HepG2 (cell line): Measurements from ENCODE around the gene ALDH3B1. TPM values are rescaled to one million over a fixed set of nuclear protein-coding genes. Genes with fewer than 3 reads are reported as not detected.

ENCODE experiments used
- AGO1 ChIP-seq: fragments of 200-400 bp; formaldehyde crosslinking; IDR thresholded peaks from 2 replicates; pipeline ENCODE4 v1.6.1; 2017; ENCODE audit warnings: mild to moderate bottlenecking, low read depth, low read length, moderate library complexity; ENCODE audit not compliant: poor library complexity, severe bottlenecking
- ATF1 ChIP-seq: IDR thresholded peaks from 2 replicates; pipeline ENCODE4 v1.6.1; 2016; ENCODE audit warnings: mild to moderate bottlenecking, control low read depth
- GATAD2A ChIP-seq: IDR thresholded peaks from 2 replicates; pipeline ENCODE4 v1.6.1; 2016
- HIC2 ChIP-seq: sonication (generic); formaldehyde crosslinking; IDR thresholded peaks from 2 replicates; pipeline ENCODE4 v1.9.0; 2022; ENCODE audit warnings: low read depth, missing genetic modification reagents
- IKZF1 ChIP-seq: fragments of 450-650 bp; IDR thresholded peaks from 2 replicates; pipeline ENCODE4 v1.7.1; 2016
- KDM1A ChIP-seq: IDR thresholded peaks from 2 replicates; pipeline ENCODE4 v1.6.1; 2016; ENCODE audit warnings: missing compliant biosample characterization
- MBD4 ChIP-seq: IDR thresholded peaks from 2 replicates; pipeline ENCODE4 v1.6.1; 2012; ENCODE audit warnings: low read length, inconsistent platforms, borderline replicate concordance
- MTA1 ChIP-seq: sonication (generic); formaldehyde crosslinking; IDR thresholded peaks from 2 replicates; pipeline ENCODE4 v1.4.0; 2020; ENCODE audit warnings: missing genetic modification reagents, mild to moderate bottlenecking, borderline replicate concordance
- NPAS2 ChIP-seq: sonication (generic); formaldehyde crosslinking; IDR thresholded peaks from 2 replicates; pipeline ENCODE4 v1.8.0; 2022; ENCODE audit warnings: mild to moderate bottlenecking, missing genetic modification reagents, borderline replicate concordance
- RARG ChIP-seq: sonication (generic); formaldehyde crosslinking; IDR thresholded peaks from 2 replicates; pipeline ENCODE4 v1.4.0; 2020; ENCODE audit warnings: low read depth, mild to moderate bottlenecking, missing genetic modification reagents
- REL ChIP-seq: sonication (generic); formaldehyde crosslinking; conservative IDR thresholded peaks from 2 replicates; pipeline ENCODE4 v1.8.0; 2022; ENCODE audit warnings: mild to moderate bottlenecking, missing genetic modification reagents, moderate library complexity
- SALL2 ChIP-seq: sonication (generic); formaldehyde crosslinking; IDR thresholded peaks from 2 replicates; pipeline ENCODE4 v1.8.1; 2023; ENCODE audit warnings: mild to moderate bottlenecking, missing genetic modification reagents, inconsistent platforms
- SRY ChIP-seq: sonication (generic); formaldehyde crosslinking; IDR thresholded peaks from 2 replicates; pipeline ENCODE4 v1.8.0; 2022; ENCODE audit warnings: mild to moderate bottlenecking, missing genetic modification reagents
- THAP8 ChIP-seq: sonication (generic); formaldehyde crosslinking; IDR thresholded peaks from 2 replicates; pipeline ENCODE4 v1.5.1; 2020; ENCODE audit warnings: missing genetic modification reagents, mild to moderate bottlenecking, borderline replicate concordance
- ZNF124 ChIP-seq: sonication (generic); formaldehyde crosslinking; IDR thresholded peaks from 2 replicates; pipeline ENCODE4 v1.4.0; 2020; ENCODE audit warnings: missing genetic modification reagents
- ZNF180 ChIP-seq: sonication (generic); formaldehyde crosslinking; IDR thresholded peaks from 2 replicates; pipeline ENCODE4 v1.4.0; 2020; ENCODE audit warnings: low read depth, missing genetic modification reagents, borderline replicate concordance
- ZNF230 ChIP-seq: sonication (generic); formaldehyde crosslinking; IDR thresholded peaks from 2 replicates; pipeline ENCODE4 v1.4.0; 2020; ENCODE audit warnings: mild to moderate bottlenecking, missing genetic modification reagents
- ZNF354B ChIP-seq: sonication (generic); formaldehyde crosslinking; IDR thresholded peaks from 2 replicates; pipeline ENCODE4 v1.8.0; 2022; ENCODE audit warnings: mild to moderate bottlenecking, missing genetic modification reagents
- ZNF652 ChIP-seq: IDR thresholded peaks from 2 replicates; pipeline ENCODE4 v1.6.1; 2016; ENCODE audit warnings: low read depth, borderline replicate concordance
- ZNF879 ChIP-seq: sonication (generic); formaldehyde crosslinking; IDR thresholded peaks from 2 replicates; pipeline ENCODE4 v1.8.1; 2023; ENCODE audit warnings: missing genetic modification reagents
- ZSCAN20 ChIP-seq: sonication (generic); formaldehyde crosslinking; IDR thresholded peaks from 2 replicates; pipeline ENCODE4 v1.4.0; 2020; ENCODE audit warnings: missing genetic modification reagents, mild to moderate bottlenecking, borderline replicate concordance
- polyA plus RNA-seq, 8 experiments: library from polyadenylated mRNA; depleted of rRNA in 3 of 8; stranded (reverse) in 7 of 8; unstranded in 1 of 8; fragments of >200 nt; fragmentation: Illumina TruSeq in 4 of 8; extraction: Trizol in 4 of 8; gene quantifications; 2 replicates each; pipeline versions ENCODE4 v1.2.1 to v1.2.3, GENCODE V29; 2011 to 2016; ENCODE audit warnings: low read depth in 4 of 8, missing spikeins in 1 of 8, mixed read lengths in 1 of 8; ENCODE audit not compliant: insufficient read depth in 1 of 8
- total RNA-seq, 5 experiments: library from RNA; depleted of rRNA; stranded (reverse); fragments of >200 nt; fragmentation: Illumina TruSeq; extraction: Trizol; gene quantifications; 2 replicates each; pipeline ENCODE4 v1.2.3, GENCODE V29; 2016; ENCODE audit warnings: low read depth in 1 of 5
- TF ChIP-seq, protein P1 (sequence below): sonication (generic); formaldehyde crosslinking; IDR thresholded peaks from 2 replicates; pipeline ENCODE4 v1.5.0; 2020; ENCODE audit warnings: missing genetic modification reagents
- TF ChIP-seq, protein P2 (sequence below), 2 experiments: IDR thresholded peaks; 2 replicates each; pipeline ENCODE4 v1.6.1; 2011 to 2012; ENCODE audit warnings: low read length in 2 of 2, borderline replicate concordance in 1 of 2, low read depth in 1 of 2, mild to moderate bottlenecking in 1 of 2, moderate library complexity in 1 of 2

Gene ALDH3B1
- total and polyA plus RNA-seq, 2 of the 13 experiments (the other 11 are each of a cell fraction or from before 2014, with no cell fraction given): 4.0 to 6.7 TPM

- TF ChIP-seq NPAS2 (CRISPR knock-in tag): no peak
- TF ChIP-seq ZNF124 (CRISPR knock-in tag): peak; percentile 71
- no peak for TF ChIP-seq RARG
- TF ChIP-seq, protein P1, sequence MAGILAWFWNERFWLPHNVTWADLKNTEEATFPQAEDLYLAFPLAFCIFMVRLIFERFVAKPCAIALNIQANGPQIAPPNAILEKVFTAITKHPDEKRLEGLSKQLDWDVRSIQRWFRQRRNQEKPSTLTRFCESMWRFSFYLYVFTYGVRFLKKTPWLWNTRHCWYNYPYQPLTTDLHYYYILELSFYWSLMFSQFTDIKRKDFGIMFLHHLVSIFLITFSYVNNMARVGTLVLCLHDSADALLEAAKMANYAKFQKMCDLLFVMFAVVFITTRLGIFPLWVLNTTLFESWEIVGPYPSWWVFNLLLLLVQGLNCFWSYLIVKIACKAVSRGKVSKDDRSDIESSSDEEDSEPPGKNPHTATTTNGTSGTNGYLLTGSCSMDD (CRISPR knock-in tag): no peak
- no peak for TF ChIP-seq IKZF1
- peak; percentile 33; the same call in 1 of the 2 replicates for TF ChIP-seq ZSCAN20 (CRISPR knock-in tag)
- TF ChIP-seq ATF1 (CRISPR knock-in tag): no peak
- TF ChIP-seq, protein P2, sequence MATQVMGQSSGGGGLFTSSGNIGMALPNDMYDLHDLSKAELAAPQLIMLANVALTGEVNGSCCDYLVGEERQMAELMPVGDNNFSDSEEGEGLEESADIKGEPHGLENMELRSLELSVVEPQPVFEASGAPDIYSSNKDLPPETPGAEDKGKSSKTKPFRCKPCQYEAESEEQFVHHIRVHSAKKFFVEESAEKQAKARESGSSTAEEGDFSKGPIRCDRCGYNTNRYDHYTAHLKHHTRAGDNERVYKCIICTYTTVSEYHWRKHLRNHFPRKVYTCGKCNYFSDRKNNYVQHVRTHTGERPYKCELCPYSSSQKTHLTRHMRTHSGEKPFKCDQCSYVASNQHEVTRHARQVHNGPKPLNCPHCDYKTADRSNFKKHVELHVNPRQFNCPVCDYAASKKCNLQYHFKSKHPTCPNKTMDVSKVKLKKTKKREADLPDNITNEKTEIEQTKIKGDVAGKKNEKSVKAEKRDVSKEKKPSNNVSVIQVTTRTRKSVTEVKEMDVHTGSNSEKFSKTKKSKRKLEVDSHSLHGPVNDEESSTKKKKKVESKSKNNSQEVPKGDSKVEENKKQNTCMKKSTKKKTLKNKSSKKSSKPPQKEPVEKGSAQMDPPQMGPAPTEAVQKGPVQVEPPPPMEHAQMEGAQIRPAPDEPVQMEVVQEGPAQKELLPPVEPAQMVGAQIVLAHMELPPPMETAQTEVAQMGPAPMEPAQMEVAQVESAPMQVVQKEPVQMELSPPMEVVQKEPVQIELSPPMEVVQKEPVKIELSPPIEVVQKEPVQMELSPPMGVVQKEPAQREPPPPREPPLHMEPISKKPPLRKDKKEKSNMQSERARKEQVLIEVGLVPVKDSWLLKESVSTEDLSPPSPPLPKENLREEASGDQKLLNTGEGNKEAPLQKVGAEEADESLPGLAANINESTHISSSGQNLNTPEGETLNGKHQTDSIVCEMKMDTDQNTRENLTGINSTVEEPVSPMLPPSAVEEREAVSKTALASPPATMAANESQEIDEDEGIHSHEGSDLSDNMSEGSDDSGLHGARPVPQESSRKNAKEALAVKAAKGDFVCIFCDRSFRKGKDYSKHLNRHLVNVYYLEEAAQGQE (IDR thresholded peaks at IDR 0.05; ENCODE audit: borderline replicate concordance in 1 of 2, low read depth in 1 of 2, low read length in 2 of 2): no peak; a peak in 1 of 4 replicates
- no peak for TF ChIP-seq AGO1
- TF ChIP-seq SRY (CRISPR knock-in tag): no peak
- TF ChIP-seq ZNF180 (CRISPR knock-in tag): no peak
- no peak for TF ChIP-seq THAP8
- no peak for TF ChIP-seq ZNF354B (CRISPR knock-in tag)
- TF ChIP-seq SALL2: peak; percentile 80
- 0 out of 2 replicates have a peak, but pooled peaks have one; percentile 60 for TF ChIP-seq ZNF879 (CRISPR knock-in tag)
- TF ChIP-seq HIC2: peak; percentile 86
- TF ChIP-seq REL (CRISPR knock-in tag): no peak
- peak; percentile 86 for TF ChIP-seq GATAD2A (CRISPR knock-in tag)
- 0 out of 2 replicates have a peak, but pooled peaks have one; percentile 28 for TF ChIP-seq ZNF230 (CRISPR knock-in tag)
- TF ChIP-seq MTA1 (CRISPR knock-in tag): peak; percentile 97
- TF ChIP-seq ZNF652 (CRISPR knock-in tag): peak; percentile 98
- TF ChIP-seq MBD4: no peak
- TF ChIP-seq KDM1A (CRISPR knock-in tag): peak; percentile 69; the same call in 1 of the 2 replicates
Measured at GRCh38 chr11:68016904-68017817, 7.0 kb downstream of the ALDH3B1 start (continued).
